IMR-90 (cell line): Measurements from ENCODE around the gene MYPOP. TPM values are rescaled to one million over a fixed set of nuclear protein-coding genes. Genes with fewer than 3 reads are reported as not detected.

Experiments used
- ATAC-seq: fragments of 200-7000 bp; cut with Tn5 transposase; 2 replicates; pipeline ENCODE4 v1.9.1; 2020; ENCODE audit warnings: low read depth, mild to moderate bottlenecking, moderate library complexity
- BruUV-seq: library from RNA; stranded (reverse); fragments of 400-500 nt; replicated peaks from 2 replicates; lab custom pipeline; 2021; lab: Mats Ljungman, UMichigan
- CTCF ChIA-PET: fragments of 300-600 bp; formaldehyde crosslinking; extraction: SDS; loops from one replicate; lab custom pipeline; 2021; ENCODE audit warnings: antibody characterized with exemption; lab: Yijun Ruan, JAX
- POLR2A ChIA-PET: fragments of 300-600 bp; sonication (Branson Sonifier 250); formaldehyde crosslinking; loops from one replicate; lab custom pipeline; 2022; ENCODE audit warnings: antibody characterized with exemption; ENCODE audit not compliant: unreplicated experiment; lab: Charles Lee
- DNase-seq: peaks from one replicate; pipeline ENCODE4 v3.0.0; 2013
- H2AFZ ChIP-seq: replicated peaks from 2 replicates; pipeline ENCODE3; 2013; ENCODE audit warnings: low read length, mild to moderate bottlenecking; ENCODE audit not compliant: poor library complexity
- H2AK5ac ChIP-seq: 2 replicates; pipeline ENCODE4 v1.6.1; 2013; ENCODE audit warnings: low read depth, low read length, inconsistent platforms
- H2AK9ac ChIP-seq: replicated peaks from 2 replicates; pipeline ENCODE3; 2013; ENCODE audit warnings: mild to moderate bottlenecking, low read depth, low read length, moderate library complexity; ENCODE audit not compliant: poor library complexity
- H2BK120ac ChIP-seq: 2 replicates; pipeline ENCODE4 v1.6.1; 2013; ENCODE audit warnings: low read depth, low read length, inconsistent platforms
- H2BK15ac ChIP-seq: 3 replicates; pipeline ENCODE4 v1.6.1; 2013; ENCODE audit warnings: low read depth, low read length, inconsistent platforms
- H2BK20ac ChIP-seq: 2 replicates; pipeline ENCODE4 v1.6.1; 2013; ENCODE audit warnings: low read depth, mild to moderate bottlenecking, inconsistent platforms, low read length, moderate library complexity
- H2BK5ac ChIP-seq: 2 replicates; pipeline ENCODE4 v1.6.1; 2013; ENCODE audit warnings: mild to moderate bottlenecking, low read depth, low read length, inconsistent platforms; ENCODE audit not compliant: poor library complexity, severe bottlenecking
- H3K14ac ChIP-seq: replicated peaks from 2 replicates; pipeline ENCODE4 v1.6.1; 2013; ENCODE audit warnings: low read depth, low read length, inconsistent platforms
- H3K18ac ChIP-seq: 2 replicates; pipeline ENCODE4 v1.6.1; 2013; ENCODE audit warnings: low read depth, low read length, control low read depth
- H3K23ac ChIP-seq: 2 replicates; pipeline ENCODE4 v1.6.1; 2013; ENCODE audit warnings: low read depth, low read length, inconsistent platforms
- H3K27ac ChIP-seq: 2 replicates; pipeline ENCODE4 v1.5.1; 2013; ENCODE audit warnings: mild to moderate bottlenecking, control low read depth, low read length; ENCODE audit not compliant: insufficient read depth
- H3K27me3 ChIP-seq: 2 replicates; pipeline ENCODE4 v1.6.1; 2013; ENCODE audit warnings: low read length; ENCODE audit not compliant: control insufficient read depth, insufficient read depth
- H3K36me3 ChIP-seq: 2 replicates; pipeline ENCODE4 v1.6.1; 2013; ENCODE audit warnings: low read length, mixed read lengths; ENCODE audit not compliant: control insufficient read depth, insufficient read depth
- H3K4ac ChIP-seq: 2 replicates; pipeline ENCODE4 v1.6.1; 2013; ENCODE audit warnings: low read depth, low read length, inconsistent platforms
- H3K4me1 ChIP-seq: 2 replicates; pipeline ENCODE4 v1.6.1; 2013; ENCODE audit warnings: low read length, mixed read lengths; ENCODE audit not compliant: control insufficient read depth, insufficient read depth
- H3K4me2 ChIP-seq: 2 replicates; pipeline ENCODE4 v1.6.1; 2013; ENCODE audit warnings: low read depth, mild to moderate bottlenecking, control low read depth, low read length, moderate library complexity
- H3K4me3 ChIP-seq: 2 replicates; pipeline ENCODE4 v1.5.1; 2013; ENCODE audit warnings: low read depth, mild to moderate bottlenecking, control low read depth, low read length, moderate library complexity; ENCODE audit not compliant: insufficient read depth
- H3K56ac ChIP-seq: 2 replicates; pipeline ENCODE4 v1.6.1; 2013; ENCODE audit warnings: low read length, inconsistent platforms; ENCODE audit not compliant: insufficient read depth; ENCODE audit errors: extremely low read depth
- H3K79me1 ChIP-seq, 2 experiments: 2 replicates each; pipeline ENCODE4 v1.6.1; 2013; ENCODE audit warnings: low read length in 2 of 2, inconsistent platforms in 1 of 2, low read depth in 1 of 2
- H3K9ac ChIP-seq: 2 replicates; pipeline ENCODE4 v1.6.1; 2013; ENCODE audit warnings: low read depth, low read length, control low read depth
- H3K9me1 ChIP-seq: 2 replicates; pipeline ENCODE4 v1.6.1; 2013; ENCODE audit warnings: low read length, inconsistent platforms; ENCODE audit not compliant: insufficient read depth
- H3K9me3 ChIP-seq: 2 replicates; pipeline ENCODE4 v1.6.1; 2013; ENCODE audit warnings: low read length; ENCODE audit not compliant: control insufficient read depth, insufficient read depth
- H4K20me1 ChIP-seq: 2 replicates; pipeline ENCODE4 v1.6.1; 2013; ENCODE audit warnings: low read length, inconsistent platforms; ENCODE audit not compliant: insufficient read depth
- H4K5ac ChIP-seq: 2 replicates; pipeline ENCODE4 v1.6.1; 2013; ENCODE audit warnings: mild to moderate bottlenecking, low read depth, low read length, control low read depth
- H4K8ac ChIP-seq, 2 experiments: 2 replicates each; pipeline ENCODE4 v1.6.1; 2013; ENCODE audit warnings: low read depth in 2 of 2, low read length in 2 of 2, control low read depth in 1 of 2, inconsistent platforms in 1 of 2
- H4K91ac ChIP-seq: 2 replicates; pipeline ENCODE4 v1.6.1; 2013; ENCODE audit warnings: low read depth, low read length, inconsistent platforms; ENCODE audit not compliant: insufficient read depth
- CTCF ChIP-seq: conservative IDR thresholded peaks from 2 replicates; pipeline ENCODE4 v1.5.1; 2012; ENCODE audit warnings: mild to moderate bottlenecking, low read depth, low read length, improper control_type of control experiment
- POLR2A ChIP-seq: IDR thresholded peaks from 2 replicates; pipeline ENCODE4 v1.6.1; 2012; ENCODE audit warnings: mild to moderate bottlenecking, low read depth, low read length
- RCOR1 ChIP-seq: IDR thresholded peaks from 2 replicates; pipeline ENCODE4 v1.6.1; 2012; ENCODE audit warnings: mild to moderate bottlenecking, low read length, improper control_type of control experiment; ENCODE audit not compliant: insufficient replicate concordance
- SMC3 ChIP-seq: fragments of 150-350 bp; IDR thresholded peaks from 2 replicates; pipeline ENCODE4 v1.6.1; 2016; ENCODE audit warnings: low read depth, mild to moderate bottlenecking, antibody characterized with exemption, low read length, moderate library complexity
- WGBS, 2 experiments: methylation state at CpG; one replicate each; pipeline versions ENCODE4 v1.1.5 to v1.1.7; 2013; ENCODE audit warnings: missing lambda C conversion rate in 2 of 2; ENCODE audit not compliant: insufficient read length in 1 of 2; ENCODE audit errors: extremely low coverage in 2 of 2; 5-methylcytosine and 5-hydroxymethylcytosine counted together
- dilution Hi-C: fragments of 300-500 bp; cut with HindIII; formaldehyde crosslinking; loops from one replicate; pipeline ENCODE4 v1.14.3; 2018; ENCODE audit warnings: low sequenced_read_pairs; ENCODE audit not compliant: unreplicated experiment
- in situ Hi-C: fragments of 300-500 bp; cut with MboI; formaldehyde crosslinking; loops from 3 replicates; pipeline ENCODE4 v1.14.3; 2019; ENCODE audit warnings: low sequenced_read_pairs, inconsistent platforms, mixed read lengths
- intact Hi-C: fragments of 100-400 bp; cut with micrococcal nuclease; formaldehyde crosslinking; loops from 2 replicates; pipeline ENCODE4 v1.10.0; 2022
- polyA plus RNA-seq, 3 experiments: library from polyadenylated mRNA; depleted of rRNA; stranded (reverse); fragments of >200 nt; gene quantifications; 2 replicates each; pipeline ENCODE4 v1.2.3, GENCODE V29; 2012; ENCODE audit warnings: low replicate concordance in 1 of 3
- total RNA-seq: library from RNA; depleted of rRNA; stranded (reverse); fragments of >200 nt; gene quantifications from 2 replicates; pipeline ENCODE4 v1.2.3, GENCODE V29; 2012

Gene MYPOP
- total and polyA plus RNA-seq, 2 of the 4 experiments (the other 2 are of a cell fraction): 0.36 to 2.8 TPM

DNA sequence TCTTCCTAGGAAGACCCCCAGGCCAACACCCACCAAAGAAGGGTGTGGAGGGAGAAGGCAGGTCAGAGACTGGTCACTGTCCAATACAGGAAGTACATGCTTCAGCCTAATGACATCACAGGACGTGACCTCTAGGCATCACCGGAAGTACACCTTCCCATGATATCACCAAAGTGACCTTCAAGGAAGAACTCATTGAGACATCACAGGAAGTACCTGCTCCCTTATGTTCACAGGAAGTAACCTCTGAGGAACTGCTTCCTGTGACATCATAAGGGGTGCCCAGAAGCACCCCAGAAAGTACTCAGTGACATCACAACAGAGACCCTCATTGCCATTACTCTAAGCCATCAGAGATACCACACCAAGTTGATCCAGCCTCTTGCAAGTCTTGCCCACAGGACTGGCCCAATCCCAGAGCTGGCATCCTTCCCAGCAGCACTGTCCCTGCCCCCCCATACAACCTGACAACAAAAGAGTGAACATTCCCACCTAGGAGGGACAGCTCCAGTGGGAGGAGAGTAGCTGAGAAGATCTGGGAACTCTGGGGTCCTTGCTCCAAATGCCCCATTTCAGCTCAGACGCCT, 36.4 kb upstream of the MYPOP start:
- CTCF ChIA-PET: no interaction called here
- Histone ChIP-seq H3K36me3 (no peaks in the 10 kb centered on the region), H4K5ac (no peak overlapping the region), H2BK20ac (no peak overlapping the region), H3K4ac (no peak overlapping the region), H3K23ac (no peak overlapping the region), H3K4me2 (no peak overlapping the region), H3K27ac (no peak overlapping the region), H3K18ac (no peak overlapping the region), H4K91ac (no peak overlapping the region), H2BK120ac (no peak overlapping the region), H3K27me3 (peaks cover 58% of the 10 kb centered on the region), H3K56ac (no peak overlapping the region), H2AK5ac (no peak overlapping the region), H2AK9ac (no peak overlapping the region), H2AFZ (peak overlapping the region; percentile 9), H3K9me3 (no peaks in the 10 kb centered on the region; the same call in none of the 2 replicates), H3K9me1 (no peaks in the 10 kb centered on the region), H3K4me3 (no peak overlapping the region), H3K79me1 (no peaks in the 10 kb centered on the region), H3K4me1 (no peaks in the 10 kb centered on the region), H4K20me1 (no peaks in the 10 kb centered on the region), H2BK5ac (no peak overlapping the region), H2BK15ac (no peak overlapping the region), H3K9ac (no peak overlapping the region), H3K14ac (no peak overlapping the region), H4K8ac (no peak overlapping the region)
- BruUV-seq: no TSS peak
- dilution Hi-C loops: no loop called here
- intact Hi-C loops: no loop called here
- WGBS, 2 experiments: no CpG with 5 or more reads among the region's 3 CpGs
- ATAC-seq: no peak
- in situ Hi-C loops: no loop called here
- POLR2A ChIA-PET: no interaction called here
- TF ChIP-seq RCOR1 (no peak), SMC3 (no peak), CTCF (no peak), POLR2A (no peak)
- DNase-seq: no peak
